SK-N-SH (cell line): Measurements from ENCODE around the gene CELF4. TPM values are rescaled to one million over a fixed set of nuclear protein-coding genes. Genes with fewer than 3 reads are reported as not detected.

Source experiments
- CTCF ChIA-PET: fragments of 300-600, 350-600 bp; formaldehyde crosslinking; extraction: SDS; loops from one replicate; lab custom pipeline; 2021; lab: Yijun Ruan, JAX
- POLR2A ChIA-PET: fragments of 350-600 bp; sonication (Branson Sonifier 250); formaldehyde crosslinking; extraction: SDS; loops from one replicate; lab custom pipeline; 2020; ENCODE audit warnings: antibody characterized with exemption, inconsistent platforms; lab: Yijun Ruan, JAX
- DNase-seq: peaks from one replicate; pipeline ENCODE4 v3.0.0; 2012
- H2AFZ ChIP-seq: fragments of 200-600 bp; sonication (generic); 2 replicates; pipeline ENCODE4 v1.8.1; 2016; ENCODE audit warnings: antibody characterized with exemption, mild to moderate bottlenecking, low read depth
- H3F3A ChIP-seq: fragments of 200-600 bp; sonication (generic); replicated peaks from 2 replicates; pipeline ENCODE3; 2016; ENCODE audit warnings: antibody characterized with exemption, mild to moderate bottlenecking; ENCODE audit not compliant: insufficient read depth
- H3K27ac ChIP-seq, 2 experiments: fragments of 200-500 bp in 1 of 2; fragments of 200-600 bp in 1 of 2; sonication (Bioruptor generic) in 1 of 2; sonication (generic), shearing (Covaris generic) in 1 of 2; 2 replicates each; pipeline versions ENCODE4 v1.5.1 to v1.6.1; 2014 to 2016; ENCODE audit warnings: low read depth in 2 of 2, inconsistent platforms in 1 of 2, low read length in 1 of 2, mild to moderate bottlenecking in 1 of 2, mixed read lengths in 1 of 2
- H3K27me3 ChIP-seq: fragments of 200-600 bp; sonication (generic), shearing (Covaris generic); 2 replicates; pipeline ENCODE4 v1.6.1; 2016; ENCODE audit warnings: mixed run types; ENCODE audit not compliant: insufficient read depth
- H3K36me3 ChIP-seq, 2 experiments: fragments of 200-500 bp in 1 of 2; fragments of 200-600 bp in 1 of 2; sonication (Bioruptor generic) in 1 of 2; sonication (generic) in 1 of 2; replicated peaks in 1 of 2; 2 replicates each; pipeline versions ENCODE3 to v1.5.1; 2014 to 2016; ENCODE audit warnings: low read length in 1 of 2, mild to moderate bottlenecking in 1 of 2; ENCODE audit not compliant: insufficient read depth in 2 of 2, control insufficient read depth in 1 of 2
- H3K4me1 ChIP-seq, 2 experiments: fragments of 200-500 bp in 1 of 2; fragments of 200-600 bp in 1 of 2; sonication (Bioruptor generic) in 1 of 2; sonication (generic), shearing (Covaris generic) in 1 of 2; 2 replicates each; pipeline versions ENCODE4 v1.5.1 to v1.6.1; 2014 to 2016; ENCODE audit warnings: low read depth in 1 of 2, low read length in 1 of 2, mixed run types in 1 of 2; ENCODE audit not compliant: insufficient read depth in 2 of 2, control insufficient read depth in 1 of 2
- H3K4me2 ChIP-seq: fragments of 200-600 bp; sonication (generic), shearing (Covaris generic); 2 replicates; pipeline ENCODE4 v1.6.1; 2017; ENCODE audit warnings: mixed run types
- H3K4me3 ChIP-seq, 2 experiments: fragments of 200-500 bp in 1 of 2; fragments of 200-600 bp in 1 of 2; sonication (Bioruptor generic) in 1 of 2; sonication (generic), shearing (Covaris generic) in 1 of 2; 2 replicates each; pipeline versions ENCODE4 v1.5.1 to v1.8.1; 2014 to 2016; ENCODE audit warnings: low read depth in 2 of 2, inconsistent platforms in 1 of 2, low read length in 1 of 2, mild to moderate bottlenecking in 1 of 2, mixed read lengths in 1 of 2, moderate library complexity in 1 of 2
- H3K79me2 ChIP-seq: fragments of 200-600 bp; sonication (generic); 2 replicates; pipeline ENCODE4 v1.8.1; 2017; ENCODE audit warnings: mild to moderate bottlenecking; ENCODE audit not compliant: insufficient read depth
- H3K9ac ChIP-seq: fragments of 200-600 bp; sonication (generic); 2 replicates; pipeline ENCODE4 v1.6.1; 2017; ENCODE audit warnings: mixed run types
- H3K9me2 ChIP-seq: fragments of 200-600 bp; sonication (generic); 2 replicates; pipeline ENCODE4 v1.6.1; 2017; ENCODE audit warnings: mixed run types
- H3K9me3 ChIP-seq: fragments of 200-600 bp; sonication (generic); 2 replicates; pipeline ENCODE4 v1.6.1; 2017; ENCODE audit warnings: mixed run types, mild to moderate bottlenecking, moderate library complexity
- H4K20me1 ChIP-seq: fragments of 200-600 bp; sonication (generic); 2 replicates; pipeline ENCODE4 v1.6.1; 2017; ENCODE audit warnings: mild to moderate bottlenecking, mixed run types; ENCODE audit not compliant: insufficient read depth
- CTCF ChIP-seq: fragments of 200-600 bp; sonication (generic); IDR thresholded peaks from 2 replicates; pipeline ENCODE4 v1.6.1; 2017; ENCODE audit warnings: antibody characterized with exemption, mild to moderate bottlenecking, moderate library complexity
- ELF1 ChIP-seq: IDR thresholded peaks from 2 replicates; pipeline ENCODE4 v1.4.0; 2012
- FOXJ3 ChIP-seq: sonication (generic); formaldehyde crosslinking; IDR thresholded peaks from 2 replicates; pipeline ENCODE4 v1.5.1; 2020; ENCODE audit warnings: mild to moderate bottlenecking, missing genetic modification reagents
- IRF3 ChIP-seq: fragments of 150-350 bp; IDR thresholded peaks from 2 replicates; pipeline ENCODE4 v1.6.1; 2016; ENCODE audit warnings: mild to moderate bottlenecking, low read depth, low read length
- MAX ChIP-seq: IDR thresholded peaks from 2 replicates; pipeline ENCODE4 v1.4.0; 2012; ENCODE audit warnings: low read depth
- NRF1 ChIP-seq: IDR thresholded peaks from 2 replicates; pipeline ENCODE4 v1.6.1; 2012; ENCODE audit warnings: low read depth, mild to moderate bottlenecking, low read length
- PBX3 ChIP-seq: IDR thresholded peaks from 2 replicates; pipeline ENCODE4; 2012
- POLR2AphosphoS5 ChIP-seq: IDR thresholded peaks from 2 replicates; pipeline ENCODE4 v1.6.1; 2012; ENCODE audit warnings: low read depth, low read length
- REST ChIP-seq: IDR thresholded peaks from 2 replicates; pipeline ENCODE4 v1.6.1; 2012; ENCODE audit warnings: mild to moderate bottlenecking, low read depth, low read length, moderate library complexity
- SMC3 ChIP-seq: IDR thresholded peaks from 2 replicates; pipeline ENCODE4 v1.6.1; 2012; ENCODE audit warnings: low read depth, low read length, improper control_type of control experiment
- YY1 ChIP-seq: IDR thresholded peaks from 2 replicates; pipeline ENCODE4 v1.4.0; 2012; ENCODE audit warnings: low read depth, mild to moderate bottlenecking
- ZBTB33 ChIP-seq: IDR thresholded peaks from 2 replicates; pipeline ENCODE4 v1.4.0; 2012; ENCODE audit warnings: low read depth, borderline replicate concordance
- WGBS: methylation state at CpG from one replicate; pipeline ENCODE4 v1.1.6; 2017; ENCODE audit warnings: low lambda C conversion rate; 5-methylcytosine and 5-hydroxymethylcytosine counted together
- polyA plus RNA-seq, 3 experiments: library from polyadenylated mRNA; depleted of rRNA; stranded (reverse); fragments of >200 nt; gene quantifications; 2 replicates each; pipeline ENCODE4 v1.2.3, GENCODE V29; 2012

The CELF4 gene
- polyA plus RNA-seq, 1 of the 3 experiments (the other 2 are of a cell fraction), result 0.26 TPM

GRCh38 chr18:37501136-37501535, 64.5 kb downstream of the CELF4 start:
- POLR2A ChIA-PET, result no interaction called here
- no peaks in the 10 kb centered on the region for H3K9me3 ChIP-seq
- WGBS, result 41% methylated on average over 4 of the region's 4 CpGs

More at GRCh38 chr18:37501136-37501535, 64.5 kb downstream of the CELF4 start:
- Histone ChIP-seq H3F3A (no peaks in the 10 kb centered on the region), H3K27me3 (no peaks in the 10 kb centered on the region), H3K4me2 (no peak overlapping the region), H3K9me2 (no peaks in the 10 kb centered on the region), H3K79me2 (no peaks in the 10 kb centered on the region), H2AFZ (no peak overlapping the region), H3K9ac (no peak overlapping the region), H3K27ac (no peak overlapping the region), H3K4me1 (peaks cover 0 to 49% of the 10 kb centered on the region in 2 experiments; a peak in 1 of 4 replicates), H3K4me3 (no peak overlapping the region), H4K20me1 (no peaks in the 10 kb centered on the region), H3K36me3 (no peaks in the 10 kb centered on the region)
- TF ChIP-seq IRF3 (no peak), NRF1 (no peak), MAX (no peak), SMC3 (no peak), FOXJ3 (CRISPR knock-in tag) (no peak), POLR2AphosphoS5 (no peak), ELF1 (no peak), CTCF (no peak), PBX3 (no peak), REST (no peak), YY1 (no peak), ZBTB33 (no peak)
- DNase-seq, result no peak
- CTCF ChIA-PET, result interaction anchor here (0.8 to 1.7 kb wide), 3 partner anchors 57 to 158 kb away, joined by 3 to 7 read pairs (median 4); no protein-coding TSS in a partner anchor
